Psoas muscle (tissue), 8 donors: ENCODE data around the gene PIM2. TPM values are rescaled to one million over a fixed set of nuclear protein-coding genes. Genes with fewer than 3 reads are reported as not detected.

ENCODE experiments used
- ATAC-seq, 4 donors: fragments of 200-7000 bp; cut with Tn5 transposase; one replicate each; pipeline ENCODE4 v1.9.1; 2020; ENCODE audit warnings: moderate library complexity in 3 of 4, mild to moderate bottlenecking in 2 of 4
- DNase-seq, 2 donors: peaks; one replicate each; pipeline ENCODE4 v3.0.0-alpha.2; 2020
- H3K27ac ChIP-seq: fragments of 200-600 bp; one replicate; pipeline ENCODE4 v1.8.0; 2022
- H3K27me3 ChIP-seq, 3 donors: fragments of 200-600 bp in 1 of 3; one replicate each; pipeline versions ENCODE4 v1.6.1 to v1.8.0; 2013 to 2022; ENCODE audit warnings: low read length in 2 of 3, mild to moderate bottlenecking in 2 of 3, moderate library complexity in 1 of 3; ENCODE audit not compliant: insufficient read depth in 3 of 3
- H3K36me3 ChIP-seq, 2 donors: fragments of 200-600 bp in 1 of 2; one replicate each; pipeline versions ENCODE4 v1.6.1 to v1.8.0; 2013 to 2022; ENCODE audit warnings: low read depth in 1 of 2, mild to moderate bottlenecking in 1 of 2, moderate library complexity in 1 of 2; ENCODE audit not compliant: insufficient read depth in 1 of 2
- H3K4me1 ChIP-seq: fragments of 200-600 bp; one replicate; pipeline ENCODE4 v1.8.0; 2022
- H3K4me3 ChIP-seq: fragments of 200-600 bp; one replicate; pipeline ENCODE4 v1.8.0; 2022; ENCODE audit warnings: mild to moderate bottlenecking
- H3K9me3 ChIP-seq: fragments of 200-600 bp; one replicate; pipeline ENCODE4 v1.8.0; 2022
- CTCF ChIP-seq: fragments of 200-600 bp; IDR thresholded peaks from one replicate; pipeline ENCODE4 v1.8.0; 2022; ENCODE audit warnings: antibody characterized with exemption
- WGBS, 3 donors: extraction: QIAGEN DNeasy Blood & Tissue Kit; methylation state at CpG; one replicate each; pipeline versions ENCODE4 v1.1.6 to v1.1.7; 2013; 5-methylcytosine and 5-hydroxymethylcytosine counted together
- intact Hi-C, 2 donors: fragments of 100-400 bp; cut with DNase I; formaldehyde crosslinking; loops; one replicate each; pipeline versions ENCODE4 v1.11.0 to v1.14.2; 2022
- polyA plus RNA-seq, 3 donors: library from polyadenylated mRNA; stranded (reverse); fragments of 200-250 nt; gene quantifications; one replicate each; pipeline ENCODE4 v1.2.3, GENCODE V29; 2013
- total RNA-seq, 4 donors: library from RNA; stranded (reverse); fragmentation: NEBNext Ultra II Directional in 2 of 4; extraction: Animal tissue kit (Norgen Biotek cat#: 25700) in 2 of 4; gene quantifications; one replicate each; pipeline versions ENCODE4 v1.2.1 to v1.2.4, GENCODE V29; 2021 to 2023
- donor health status: healthy with polysubstance abuse.
- donor health status: DM: no; HTN: no; CAD: no; lungs with moderate emphysema.
- donor health status: Bipolar disorder and iron deficiency.
- donor health status: healthy.
- donor health status: DM: yes; HTN: yes; CAD: no.
- donor health status: DM: no; HTN: no; CAD: no.
- donor health status: DM: no; HTN: no; CAD: no.
- donor health status: DM: yes; HTN: yes; CAD: no.

PIM2 gene
- total and polyA plus RNA-seq, 7 donors: 1.1 to 3.7 (median 1.6) TPM

- no peak overlapping the region for H3K4me3 ChIP-seq
- H3K27ac ChIP-seq: no peak overlapping the region
- whole genome bisulfite sequencing, 3 donors: 88 to 92% (median 91%) methylated on average over 2 of the region's 2 CpGs
- ATAC-seq (no peak), DNase-seq (no peak)
- peaks cover 3% of the 10 kb centered on the region for H3K4me1 ChIP-seq
- H3K36me3 ChIP-seq: peaks cover 3 to 52% of the 10 kb centered on the region in 2 donors
- H3K27me3 ChIP-seq: no peaks in the 10 kb centered on the region
- intact Hi-C loops: no loop called here
- no peaks in the 10 kb centered on the region for H3K9me3 ChIP-seq
- no peak for TF ChIP-seq CTCF
Observed at GRCh38 chrX:48933757-48934156, 14.9 kb upstream of the PIM2 start.

- H3K4me3 ChIP-seq: no peak overlapping the region
- no peaks in the 10 kb centered on the region for H3K4me1 ChIP-seq
- DNase-seq (no peak), ATAC-seq (no peak)
- no peaks in the 10 kb centered on the region for H3K9me3 ChIP-seq
- H3K27ac ChIP-seq: no peak overlapping the region
- H3K36me3 ChIP-seq: peaks cover 2 to 67% of the 10 kb centered on the region in 2 donors
- WGBS, 3 donors: 69 to 95% (median 90%) methylated on average over 2 of the region's 2 CpGs
- intact Hi-C loops: no loop called here
- no peak for TF ChIP-seq CTCF
- no peaks in the 10 kb centered on the region for H3K27me3 ChIP-seq
Observed at GRCh38 chrX:48927736-48928382, 9.0 kb upstream of the PIM2 start.

GRCh38 chrX:48927123-48927522, 8.3 kb upstream of the PIM2 start:
- H3K4me1 ChIP-seq: no peaks in the 10 kb centered on the region
- WGBS, 3 donors: 55 to 88% (median 85%) methylated on average over 5 of the region's 5 CpGs
- H3K36me3 ChIP-seq: peaks cover 2 to 67% of the 10 kb centered on the region in 2 donors
- intact Hi-C loops: no loop called here
- H3K4me3 ChIP-seq: no peak overlapping the region
- no peak for TF ChIP-seq CTCF
- no peaks in the 10 kb centered on the region for H3K9me3 ChIP-seq
- DNase-seq (no peak), ATAC-seq (no peak)
- H3K27ac ChIP-seq: no peak overlapping the region
- H3K27me3 ChIP-seq: no peaks in the 10 kb centered on the region

- ATAC-seq: no peak
- Histone ChIP-seq H3K27me3 (no peaks in the 10 kb centered on the region), H3K4me1 (no peaks in the 10 kb centered on the region), H3K36me3 (peaks cover 2 to 47% of the 10 kb centered on the region in 2 donors), H3K27ac (no peak overlapping the region), H3K4me3 (no peak overlapping the region), H3K9me3 (no peaks in the 10 kb centered on the region)
- WGBS, 3 donors: 91 to 100% (median 93%) methylated on average over 5 of the region's 5 CpGs
- intact Hi-C loops: loop anchor here in 1 of 2 donors (5.0 kb wide), 1 partner anchor 33 kb away; the partner anchor contains the start of gene OTUD5
- DNase-seq: no peak
- TF ChIP-seq CTCF: no peak
Observed at GRCh38 chrX:48924270-48924669, 5.4 kb upstream of the PIM2 start.

GRCh38 chrX:48923771-48924170, 4.9 kb upstream of the PIM2 start:
- ATAC-seq: no peak
- Histone ChIP-seq H3K27me3 (no peaks in the 10 kb centered on the region), H3K4me1 (no peaks in the 10 kb centered on the region), H3K27ac (no peak overlapping the region), H3K4me3 (no peak overlapping the region), H3K9me3 (no peaks in the 10 kb centered on the region), H3K36me3 (peaks cover 2 to 47% of the 10 kb centered on the region in 2 donors)
- 86 to 88% (median 86%) methylated on average over 9 to 13 of the region's 13 CpGs for WGBS, 3 donors
- intact Hi-C loops: loop anchor here in 1 of 2 donors (5.0 kb wide), 1 partner anchor 34 kb away; the partner anchor contains the start of gene OTUD5
- TF ChIP-seq CTCF: no peak
- DNase-seq: no peak
